GM18526 (cell line): ENCODE measurements around the gene BAIAP3.

Experiments used
- POLR2A ChIP-seq: IDR thresholded peaks from 3 replicates; pipeline ENCODE4 v1.6.1; 2011; ENCODE audit not compliant: insufficient read length; ENCODE audit errors: extremely low read depth

The BAIAP3 gene

GRCh38 chr16:1379304-1380076, 46.0 kb downstream of the BAIAP3 start:
- peak; percentile 78 for TF ChIP-seq POLR2A

GRCh38 chr16:1380195-1380594, 46.8 kb downstream of the BAIAP3 start:
- no peak for TF ChIP-seq POLR2A

GRCh38 chr16:1381612-1382406, 48.4 kb downstream of the BAIAP3 start:
- TF ChIP-seq POLR2A, result no peak

- no peak for TF ChIP-seq POLR2A
Measured at GRCh38 chr16:1383556-1383955, 50.1 kb downstream of the BAIAP3 start.

- TF ChIP-seq POLR2A, result no peak
Measured at GRCh38 chr16:1385232-1385631, 51.8 kb downstream of the BAIAP3 start.

- TF ChIP-seq POLR2A, result no peak
Measured at GRCh38 chr16:1387331-1387730, 53.9 kb downstream of the BAIAP3 start.

GRCh38 chr16:1389762-1390161, 56.3 kb downstream of the BAIAP3 start:
- TF ChIP-seq POLR2A, result no peak

GRCh38 chr16:1390239-1390779, 56.9 kb downstream of the BAIAP3 start:
- no peak for TF ChIP-seq POLR2A

GRCh38 chr16:1392826-1393225, 59.4 kb downstream of the BAIAP3 start:
- TF ChIP-seq POLR2A, result no peak

GRCh38 chr16:1393613-1394176, 60.2 kb downstream of the BAIAP3 start:
- no peak for TF ChIP-seq POLR2A

GRCh38 chr16:1394367-1394951, 61.0 kb downstream of the BAIAP3 start:
- no peak for TF ChIP-seq POLR2A

- TF ChIP-seq POLR2A, result no peak
Measured at GRCh38 chr16:1395444-1396031, 62.1 kb downstream of the BAIAP3 start.

GRCh38 chr16:1397779-1398178, 64.3 kb downstream of the BAIAP3 start:
- no peak for TF ChIP-seq POLR2A

- TF ChIP-seq POLR2A, result no peak
Measured at GRCh38 chr16:1398351-1398750, 64.9 kb downstream of the BAIAP3 start.
